A673 (cell line): ENCODE data around the gene NDST1. TPM values are rescaled to one million over a fixed set of nuclear protein-coding genes. Genes with fewer than 3 reads are reported as not detected.
"Not testable (repeated sequence)": the region's sequence is repeated elsewhere in the genome, so short reads cannot be mapped to it uniquely, and the experiment has no call there.

Experiments used
- BruUV-seq: library from RNA; stranded (reverse); fragments of 400-500 nt; replicated peaks from 2 replicates; lab custom pipeline; 2021; lab: Mats Ljungman, UMichigan
- CTCF ChIA-PET: fragments of 300-600 bp; sonication (Branson Sonifier 250); formaldehyde crosslinking; loops from one replicate; lab custom pipeline; 2022; ENCODE audit warnings: antibody characterized with exemption; lab: Charles Lee
- POLR2A ChIA-PET: fragments of 300-600 bp; sonication (Branson Sonifier 250); formaldehyde crosslinking; loops from one replicate; lab custom pipeline; 2022; ENCODE audit warnings: antibody characterized with exemption; ENCODE audit not compliant: low non-redundant PET; lab: Charles Lee
- DNase-seq: peaks from one replicate; pipeline ENCODE4 v3.0.0-alpha.2; 2015; ENCODE audit warnings: low spot score
- H3K27ac ChIP-seq: fragments of 200-600 bp; sonication (generic); 2 replicates; pipeline ENCODE4 v1.5.1; 2016; ENCODE audit warnings: mixed run types, low read depth, mild to moderate bottlenecking, mixed read lengths, antibody characterized with exemption, low read length; ENCODE audit not compliant: poor library complexity, severe bottlenecking
- H3K27me3 ChIP-seq: fragments of 200-600 bp; sonication (generic); replicated peaks from 2 replicates; pipeline ENCODE4 v1.6.1; 2017; ENCODE audit warnings: mixed run types, low read depth, mild to moderate bottlenecking, mixed read lengths, antibody characterized with exemption, low read length; ENCODE audit not compliant: insufficient read depth, poor library complexity
- H3K36me3 ChIP-seq: fragments of 200-600 bp; sonication (generic); 2 replicates; pipeline ENCODE4 v1.6.1; 2016; ENCODE audit warnings: mixed run types, mild to moderate bottlenecking, mixed read lengths, antibody characterized with exemption, low read length; ENCODE audit not compliant: insufficient read depth, poor library complexity, severe bottlenecking
- H3K4me1 ChIP-seq: fragments of 200-600 bp; sonication (generic); 2 replicates; pipeline ENCODE4 v1.6.1; 2017; ENCODE audit warnings: mixed run types, mild to moderate bottlenecking, mixed read lengths, antibody characterized with exemption, low read length; ENCODE audit not compliant: insufficient read depth, poor library complexity, severe bottlenecking
- H3K4me3 ChIP-seq: fragments of 200-600 bp; sonication (generic); 2 replicates; pipeline ENCODE4 v1.5.1; 2016; ENCODE audit warnings: low read depth, mixed run types, mild to moderate bottlenecking, mixed read lengths, low read length; ENCODE audit not compliant: poor library complexity, severe bottlenecking
- H3K9me3 ChIP-seq: fragments of 200-600 bp; sonication (generic); 2 replicates; pipeline ENCODE4 v1.6.1; 2016; ENCODE audit warnings: mixed run types, low read depth, mild to moderate bottlenecking, mixed read lengths, antibody characterized with exemption, low read length; ENCODE audit not compliant: poor library complexity, severe bottlenecking
- EZH2 ChIP-seq: fragments of 200-600 bp; sonication (generic); IDR thresholded peaks from 2 replicates; pipeline ENCODE4 v1.6.1; 2017; ENCODE audit warnings: borderline replicate concordance, low read depth, mild to moderate bottlenecking, mixed read lengths, antibody characterized with exemption, low read length; ENCODE audit not compliant: poor library complexity, severe bottlenecking
- intact Hi-C: fragments of 100-400 bp; cut with micrococcal nuclease; formaldehyde crosslinking; loops from one replicate; pipeline ENCODE4 v1.10.0; 2022; ENCODE audit not compliant: unreplicated experiment
- total RNA-seq: library from RNA; stranded (reverse); gene quantifications from 2 replicates; pipeline ENCODE4 v1.2.3, GENCODE V29; 2021
- TF ChIP-seq, protein P1 (sequence below): fragments of 300-800, 200-600 bp; sonication (generic); conservative IDR thresholded peaks from 2 replicates; pipeline ENCODE4 v1.5.1; 2017; ENCODE audit warnings: low read depth, mild to moderate bottlenecking, antibody characterized with exemption, low read length, moderate library complexity, mixed read lengths

Gene NDST1
- total RNA-seq, 1 experiment from 2014 or later = 44.0 TPM

DNA sequence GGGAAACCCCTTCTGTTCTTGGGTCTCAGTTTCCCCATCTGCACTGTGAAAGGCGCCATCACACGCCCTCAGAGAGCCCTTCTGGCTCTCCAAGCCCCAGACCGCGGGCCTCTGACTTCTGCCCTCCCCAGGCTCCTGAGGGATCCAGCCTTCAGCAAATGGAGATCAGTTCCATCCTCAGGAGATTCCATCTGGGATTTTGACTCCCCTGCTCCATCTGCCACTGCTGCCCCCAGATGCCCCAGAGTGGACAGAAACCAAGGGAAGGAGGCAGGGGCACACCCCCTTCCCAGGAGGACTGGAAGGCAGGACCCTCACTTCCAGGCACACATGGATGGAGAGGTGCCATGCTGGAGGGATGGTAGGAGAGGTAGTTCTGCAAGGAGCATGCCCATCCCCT lies 39.7 kb upstream of the NDST1 start:
- POLR2A ChIA-PET = no interaction called here
- Histone ChIP-seq H3K27ac (no peak overlapping the region), H3K4me1 (no peaks in the 10 kb centered on the region), H3K27me3 (no peaks in the 10 kb centered on the region), H3K36me3 (no peaks in the 10 kb centered on the region), H3K4me3 (no peak overlapping the region), H3K9me3 (no peaks in the 10 kb centered on the region)
- CTCF ChIA-PET = no interaction called here
- BruUV-seq = no TSS peak
- no peak for DNase-seq
- TF ChIP-seq EZH2 = no peak
- TF ChIP-seq, protein P1, sequence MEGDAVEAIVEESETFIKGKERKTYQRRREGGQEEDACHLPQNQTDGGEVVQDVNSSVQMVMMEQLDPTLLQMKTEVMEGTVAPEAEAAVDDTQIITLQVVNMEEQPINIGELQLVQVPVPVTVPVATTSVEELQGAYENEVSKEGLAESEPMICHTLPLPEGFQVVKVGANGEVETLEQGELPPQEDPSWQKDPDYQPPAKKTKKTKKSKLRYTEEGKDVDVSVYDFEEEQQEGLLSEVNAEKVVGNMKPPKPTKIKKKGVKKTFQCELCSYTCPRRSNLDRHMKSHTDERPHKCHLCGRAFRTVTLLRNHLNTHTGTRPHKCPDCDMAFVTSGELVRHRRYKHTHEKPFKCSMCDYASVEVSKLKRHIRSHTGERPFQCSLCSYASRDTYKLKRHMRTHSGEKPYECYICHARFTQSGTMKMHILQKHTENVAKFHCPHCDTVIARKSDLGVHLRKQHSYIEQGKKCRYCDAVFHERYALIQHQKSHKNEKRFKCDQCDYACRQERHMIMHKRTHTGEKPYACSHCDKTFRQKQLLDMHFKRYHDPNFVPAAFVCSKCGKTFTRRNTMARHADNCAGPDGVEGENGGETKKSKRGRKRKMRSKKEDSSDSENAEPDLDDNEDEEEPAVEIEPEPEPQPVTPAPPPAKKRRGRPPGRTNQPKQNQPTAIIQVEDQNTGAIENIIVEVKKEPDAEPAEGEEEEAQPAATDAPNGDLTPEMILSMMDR = no peak
- intact Hi-C loops = no loop called here

DNA sequence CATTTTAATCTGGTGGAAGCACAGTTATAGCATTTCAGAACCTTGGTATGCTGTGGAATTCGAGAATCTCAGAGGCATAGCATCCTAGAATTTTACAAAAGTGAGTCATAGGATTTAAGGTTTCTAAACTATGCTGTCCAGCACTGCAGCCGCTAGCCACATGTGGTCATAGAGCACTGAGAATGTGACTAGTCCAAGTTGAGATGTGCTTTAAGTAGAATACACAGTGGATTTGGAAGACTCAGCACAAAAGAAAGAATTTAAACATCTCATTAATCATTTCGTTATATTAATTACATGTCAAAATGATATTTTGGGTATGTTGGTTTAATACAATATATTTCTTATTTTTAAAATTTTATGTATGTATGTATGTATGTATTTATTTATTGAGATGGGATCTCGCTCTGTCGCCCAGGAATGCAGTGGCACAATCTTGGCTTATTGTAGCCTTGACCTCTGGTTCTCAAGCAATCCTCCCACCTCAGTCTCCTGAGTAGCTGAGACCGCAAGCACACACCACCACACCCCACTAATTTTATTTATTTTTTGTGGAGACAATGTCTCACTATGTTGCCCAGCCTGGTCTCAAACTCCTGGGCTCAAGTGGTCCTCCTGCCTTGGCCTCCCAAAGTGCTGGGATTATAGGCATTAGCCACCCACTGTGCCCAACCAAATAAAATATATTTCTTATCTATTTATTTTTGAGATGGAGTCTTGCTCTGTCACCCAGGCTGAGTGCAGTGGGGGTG lies 38.0 kb upstream of the NDST1 start:
- H3K4me3 ChIP-seq = no peak overlapping the region
- no peaks in the 10 kb centered on the region for H3K27me3 ChIP-seq
- H3K27ac ChIP-seq = no peak overlapping the region
- H3K36me3 ChIP-seq = no peaks in the 10 kb centered on the region
- BruUV-seq = no TSS peak
- no peaks in the 10 kb centered on the region for H3K9me3 ChIP-seq
- ChIA-PET POLR2A (no interaction called here), CTCF (no interaction called here)
- TF ChIP-seq, protein P1 = no peak
- no peak for TF ChIP-seq EZH2
- intact Hi-C loops = no loop called here
- no peak for DNase-seq
- no peaks in the 10 kb centered on the region for H3K4me1 ChIP-seq

DNA sequence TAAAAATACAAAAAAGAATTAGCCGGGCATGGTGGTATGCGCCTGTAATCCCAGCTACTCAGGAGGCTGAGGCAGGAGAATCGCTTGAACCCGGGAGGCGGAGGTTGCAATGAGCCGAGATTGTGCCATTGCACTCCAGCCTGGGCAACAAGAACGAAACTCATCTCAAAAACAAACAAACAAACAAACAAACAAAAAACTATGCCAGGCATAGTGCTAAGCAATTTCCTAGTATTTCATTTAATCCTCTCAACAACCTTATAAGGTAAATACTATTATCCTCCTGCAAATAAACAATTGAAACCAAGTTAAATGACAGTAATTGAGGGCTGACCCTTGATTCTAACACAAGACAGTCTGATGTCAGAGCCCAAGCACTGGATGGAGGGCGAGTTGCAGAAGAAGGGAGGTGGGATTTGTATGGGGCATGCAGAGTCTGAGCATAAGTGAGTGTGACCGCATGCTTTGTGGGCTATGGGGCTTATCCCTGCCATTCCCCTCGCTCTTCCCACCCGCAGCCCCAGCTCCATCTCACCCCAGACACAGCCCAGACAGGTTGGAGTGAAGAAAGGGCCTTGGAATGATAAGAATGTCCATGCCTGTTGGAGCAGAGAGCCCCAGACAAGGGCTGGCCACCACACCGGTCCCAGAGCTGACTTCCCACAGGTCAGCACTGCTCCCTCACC lies 34.1 kb upstream of the NDST1 start:
- H3K36me3 ChIP-seq = no peaks in the 10 kb centered on the region
- ChIA-PET CTCF (no interaction called here), POLR2A (no interaction called here)
- H3K4me3 ChIP-seq = no peak overlapping the region
- no peaks in the 10 kb centered on the region for H3K9me3 ChIP-seq
- no TSS peak for BruUV-seq
- intact Hi-C loops = no loop called here
- TF ChIP-seq, protein P1 = no peak
- no peak for TF ChIP-seq EZH2
- no peaks in the 10 kb centered on the region for H3K4me1 ChIP-seq
- H3K27me3 ChIP-seq = no peaks in the 10 kb centered on the region
- no peak overlapping the region for H3K27ac ChIP-seq
- DNase-seq = no peak

DNA sequence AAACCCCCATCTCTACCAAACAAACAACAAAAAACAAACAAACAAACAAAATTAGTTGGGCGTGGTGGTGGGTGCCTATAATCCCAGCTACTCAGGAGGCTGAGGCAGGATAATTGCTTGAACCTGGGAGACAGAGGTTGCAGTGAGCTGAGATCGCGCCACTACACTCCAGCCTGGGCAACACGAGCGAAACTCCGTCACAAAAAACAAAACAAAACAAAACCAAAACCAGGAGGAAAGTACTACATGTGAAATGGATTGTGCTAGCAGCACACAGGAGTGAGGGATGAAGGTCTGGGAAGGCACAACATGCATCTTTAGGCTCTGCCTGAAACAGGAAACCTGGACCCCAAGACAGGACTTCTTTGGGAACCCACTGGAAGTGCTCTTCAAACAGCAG lies 31.4 kb upstream of the NDST1 start:
- H3K27me3 ChIP-seq, H3K27ac ChIP-seq, BruUV-seq, H3K4me1 ChIP-seq, POLR2A ChIA-PET, CTCF ChIA-PET, H3K9me3 ChIP-seq, DNase-seq, H3K36me3 ChIP-seq, intact Hi-C loops, H3K4me3 ChIP-seq: not testable (repeated sequence)
